ENCODE data around the gene PRXL2B. TPM values are rescaled to one million over a fixed set of nuclear protein-coding genes. Genes with fewer than 3 reads are reported as not detected.
A peak's percentile ranks its signal among the peaks of the same experiment; 100 is the strongest.

Gene PRXL2B
- 22.0 TPM for polyA plus RNA-seq (2013, experiment 1 of 2)
- 22.9 TPM for polyA plus RNA-seq (2013, experiment 2 of 2)

- peak within 1 kb of the TSS; percentile 94 for H3K9ac ChIP-seq (ENCODE audit: low read length)
- H3K27me3 ChIP-seq (ENCODE audit: insufficient read depth, low read length, poor library complexity): no peaks in the 10 kb centered on the region
- no peaks in the 10 kb centered on the region for H3K79me2 ChIP-seq (ENCODE audit: control insufficient read depth, insufficient read depth, low read length)
- H2BK15ac ChIP-seq (replicated peaks; ENCODE audit: low read depth): no peak within 1 kb of the TSS
- H4K8ac ChIP-seq (ENCODE audit: low read depth, low read length): no peak within 1 kb of the TSS
- H4K5ac ChIP-seq (ENCODE audit: low read length): no peak within 1 kb of the TSS
- peak within 1 kb of the TSS; percentile 75 for H3K4me3 ChIP-seq (ENCODE audit: low read length)
- H2AK5ac ChIP-seq (ENCODE audit: low read length): no peak within 1 kb of the TSS
- peak within 1 kb of the TSS; percentile 97 for H3K56ac ChIP-seq (ENCODE audit: low read length)
- peak; percentile 99 for DNase-seq
- peak within 1 kb of the TSS; percentile 85 for H3K4me2 ChIP-seq (ENCODE audit: low read length)
- H3K23ac ChIP-seq (ENCODE audit: low read length): peak within 1 kb of the TSS; percentile 66
- peak within 1 kb of the TSS; percentile 93 for H3K18ac ChIP-seq (ENCODE audit: low read length)
- H2BK5ac ChIP-seq (ENCODE audit: low read length): no peak within 1 kb of the TSS
- no CpG with 5 or more reads among the region's 107 CpGs for WGBS (ENCODE audit: extremely low coverage, insufficient coverage, low lambda C conversion rate)
- H3K79me1 ChIP-seq (ENCODE audit: low read length): no peaks in the 10 kb centered on the region
- no peaks in the 10 kb centered on the region for H3K4me1 ChIP-seq (ENCODE audit: control insufficient read depth, low read depth, low read length)
- H3K36me3 ChIP-seq (ENCODE audit: control insufficient read depth, insufficient read depth, low read length): no peaks in the 10 kb centered on the region
- H3K27ac ChIP-seq (ENCODE audit: low read depth, low read length): peak within 1 kb of the TSS; percentile 84
- H2BK120ac ChIP-seq (ENCODE audit: low read depth, low read length): no peak within 1 kb of the TSS
- H3K4ac ChIP-seq (ENCODE audit: low read depth, low read length): peak within 1 kb of the TSS; percentile 90
Observed at GRCh38 chr1:2586154-2587070, at the start of gene PRXL2B. Gene PRXL2B, plus strand, starts transcription at chr1:2586777. Its CDS starts 109 bp downstream, at chr1:2586886.

DNA sequence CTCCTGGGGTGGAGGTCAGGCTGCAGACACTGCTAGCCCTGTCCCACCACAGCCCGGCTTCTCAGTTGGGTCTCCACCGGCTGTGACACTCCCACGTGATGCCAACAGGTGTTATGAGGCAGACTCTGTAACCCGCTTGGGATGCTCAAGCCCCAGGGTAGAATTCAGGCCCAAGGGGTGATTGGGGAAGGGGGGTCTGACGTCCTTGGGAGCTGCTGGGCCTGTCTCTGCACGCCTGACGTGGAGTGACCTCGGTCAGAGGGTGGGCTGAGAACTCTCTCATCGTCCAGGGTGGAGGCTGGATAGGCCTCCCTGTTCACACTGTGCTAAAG is 48.8 kb upstream of the PRXL2B start:
- no peak for DNase-seq
- Histone ChIP-seq H2AK5ac (ENCODE audit: low read length) (no peak overlapping the region), H4K8ac (ENCODE audit: low read depth, low read length) (no peak overlapping the region), H3K36me3 (ENCODE audit: control insufficient read depth, insufficient read depth, low read length) (no peaks in the 10 kb centered on the region), H3K27ac (ENCODE audit: low read depth, low read length) (no peak overlapping the region), H3K27me3 (ENCODE audit: insufficient read depth, low read length, poor library complexity) (no peaks in the 10 kb centered on the region), H4K5ac (ENCODE audit: low read length) (no peak overlapping the region), H3K79me1 (ENCODE audit: low read length) (no peaks in the 10 kb centered on the region), H2BK5ac (ENCODE audit: low read length) (no peak overlapping the region), H3K9ac (ENCODE audit: low read length) (no peak overlapping the region), H3K4me2 (ENCODE audit: low read length) (no peak overlapping the region), H3K4ac (ENCODE audit: low read depth, low read length) (no peak overlapping the region), H2BK15ac (replicated peaks; ENCODE audit: low read depth) (no peak overlapping the region), H3K4me3 (ENCODE audit: low read length) (no peak overlapping the region), H3K79me2 (ENCODE audit: control insufficient read depth, insufficient read depth, low read length) (no peaks in the 10 kb centered on the region), H2BK120ac (ENCODE audit: low read depth, low read length) (no peak overlapping the region), H3K4me1 (ENCODE audit: control insufficient read depth, low read depth, low read length) (no peaks in the 10 kb centered on the region), H3K18ac (ENCODE audit: low read length) (no peak overlapping the region), H3K56ac (ENCODE audit: low read length) (no peak overlapping the region), H3K23ac (ENCODE audit: low read length) (no peak overlapping the region)
- WGBS (ENCODE audit: extremely low coverage, insufficient coverage, low lambda C conversion rate): no CpG with 5 or more reads among the region's 9 CpGs

DNA sequence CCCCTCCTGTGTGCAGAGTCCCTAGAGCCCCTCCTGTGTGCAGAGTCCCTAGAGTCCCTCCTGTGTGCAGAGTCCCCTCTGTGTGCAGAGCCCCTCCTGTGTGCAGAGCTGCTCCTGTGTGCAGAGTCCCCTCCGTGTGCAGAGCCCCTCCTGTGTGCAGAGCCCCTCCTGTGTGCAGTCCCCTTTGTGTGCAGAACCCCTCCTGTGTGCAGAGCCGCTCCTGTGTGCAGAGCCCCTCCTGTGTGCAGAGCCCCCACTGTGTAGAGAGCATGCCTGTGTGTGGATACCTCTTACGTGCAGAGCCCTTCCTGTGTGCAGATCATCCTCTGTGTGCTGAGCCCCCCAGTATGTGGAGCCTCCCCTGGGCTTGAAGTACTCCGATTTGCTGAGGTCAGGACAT is 48.2 kb upstream of the PRXL2B start:
- no peak overlapping the region for H3K18ac ChIP-seq (ENCODE audit: low read length)
- no peak for DNase-seq
- H3K27me3 ChIP-seq (ENCODE audit: insufficient read depth, low read length, poor library complexity): no peaks in the 10 kb centered on the region
- no peaks in the 10 kb centered on the region for H3K4me1 ChIP-seq (ENCODE audit: control insufficient read depth, low read depth, low read length)
- H3K9ac ChIP-seq (ENCODE audit: low read length): no peak overlapping the region
- no peak overlapping the region for H4K5ac ChIP-seq (ENCODE audit: low read length)
- H3K4ac ChIP-seq (ENCODE audit: low read depth, low read length): no peak overlapping the region
- H3K4me3 ChIP-seq (ENCODE audit: low read length): no peak overlapping the region
- no CpG with 5 or more reads among the region's 4 CpGs for WGBS (ENCODE audit: extremely low coverage, insufficient coverage, low lambda C conversion rate)
- H3K23ac ChIP-seq (ENCODE audit: low read length): no peak overlapping the region
- H4K8ac ChIP-seq (ENCODE audit: low read depth, low read length): no peak overlapping the region
- H2BK120ac ChIP-seq (ENCODE audit: low read depth, low read length): no peak overlapping the region
- no peaks in the 10 kb centered on the region for H3K79me2 ChIP-seq (ENCODE audit: control insufficient read depth, insufficient read depth, low read length)
- no peak overlapping the region for H2BK5ac ChIP-seq (ENCODE audit: low read length)
- H3K27ac ChIP-seq (ENCODE audit: low read depth, low read length): no peak overlapping the region
- H3K79me1 ChIP-seq (ENCODE audit: low read length): no peaks in the 10 kb centered on the region
- H2AK5ac ChIP-seq (ENCODE audit: low read length): no peak overlapping the region
- H3K36me3 ChIP-seq (ENCODE audit: control insufficient read depth, insufficient read depth, low read length): no peaks in the 10 kb centered on the region
- H2BK15ac ChIP-seq (replicated peaks; ENCODE audit: low read depth): no peak overlapping the region
- H3K4me2 ChIP-seq (ENCODE audit: low read length): no peak overlapping the region
- H3K56ac ChIP-seq (ENCODE audit: low read length): no peak overlapping the region

DNA sequence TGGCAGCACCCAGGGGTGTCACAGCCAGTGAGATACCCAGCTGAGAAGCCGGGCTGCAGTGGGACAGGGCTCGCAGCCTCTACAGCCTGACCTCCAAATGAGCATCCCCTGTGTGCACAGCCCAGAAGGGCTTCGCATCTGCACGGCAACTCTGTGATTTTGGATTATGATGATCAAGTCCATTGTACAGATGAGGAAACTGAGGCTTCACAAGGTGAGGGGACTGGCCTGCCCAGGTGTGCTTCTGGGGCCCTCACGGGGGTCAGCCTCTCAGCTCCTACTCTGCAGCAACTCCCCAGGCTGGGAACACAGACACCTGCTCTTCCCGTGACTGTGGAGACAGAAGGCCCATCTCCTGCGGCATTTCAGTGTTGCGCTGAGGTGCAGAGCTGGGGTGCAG is 47.7 kb upstream of the PRXL2B start:
- no peak overlapping the region for H2BK5ac ChIP-seq (ENCODE audit: low read length)
- no peak overlapping the region for H3K56ac ChIP-seq (ENCODE audit: low read length)
- H3K9ac ChIP-seq (ENCODE audit: low read length): no peak overlapping the region
- no peak overlapping the region for H3K4ac ChIP-seq (ENCODE audit: low read depth, low read length)
- no peak overlapping the region for H3K4me3 ChIP-seq (ENCODE audit: low read length)
- H3K4me1 ChIP-seq (ENCODE audit: control insufficient read depth, low read depth, low read length): no peaks in the 10 kb centered on the region
- no peaks in the 10 kb centered on the region for H3K79me1 ChIP-seq (ENCODE audit: low read length)
- no peak for DNase-seq
- H3K27me3 ChIP-seq (ENCODE audit: insufficient read depth, low read length, poor library complexity): no peaks in the 10 kb centered on the region
- no peak overlapping the region for H3K23ac ChIP-seq (ENCODE audit: low read length)
- no CpG with 5 or more reads among the region's 8 CpGs for WGBS (ENCODE audit: extremely low coverage, insufficient coverage, low lambda C conversion rate)
- no peak overlapping the region for H4K8ac ChIP-seq (ENCODE audit: low read depth, low read length)
- H2AK5ac ChIP-seq (ENCODE audit: low read length): no peak overlapping the region
- H4K5ac ChIP-seq (ENCODE audit: low read length): no peak overlapping the region
- H3K36me3 ChIP-seq (ENCODE audit: control insufficient read depth, insufficient read depth, low read length): no peaks in the 10 kb centered on the region
- H3K27ac ChIP-seq (ENCODE audit: low read depth, low read length): no peak overlapping the region
- no peaks in the 10 kb centered on the region for H3K79me2 ChIP-seq (ENCODE audit: control insufficient read depth, insufficient read depth, low read length)
- no peak overlapping the region for H3K4me2 ChIP-seq (ENCODE audit: low read length)
- H2BK120ac ChIP-seq (ENCODE audit: low read depth, low read length): no peak overlapping the region
- no peak overlapping the region for H2BK15ac ChIP-seq (replicated peaks; ENCODE audit: low read depth)
- no peak overlapping the region for H3K18ac ChIP-seq (ENCODE audit: low read length)

- Histone ChIP-seq H3K79me1 (ENCODE audit: low read length) (no peaks in the 10 kb centered on the region), H3K36me3 (ENCODE audit: control insufficient read depth, insufficient read depth, low read length) (no peaks in the 10 kb centered on the region), H3K18ac (ENCODE audit: low read length) (no peak overlapping the region), H3K56ac (ENCODE audit: low read length) (no peak overlapping the region), H2AK5ac (ENCODE audit: low read length) (no peak overlapping the region), H3K27me3 (ENCODE audit: insufficient read depth, low read length, poor library complexity) (no peaks in the 10 kb centered on the region), H2BK120ac (ENCODE audit: low read depth, low read length) (no peak overlapping the region), H3K4me1 (ENCODE audit: control insufficient read depth, low read depth, low read length) (no peaks in the 10 kb centered on the region), H3K4me2 (ENCODE audit: low read length) (no peak overlapping the region), H2BK15ac (replicated peaks; ENCODE audit: low read depth) (no peak overlapping the region), H3K79me2 (ENCODE audit: control insufficient read depth, insufficient read depth, low read length) (no peaks in the 10 kb centered on the region), H2BK5ac (ENCODE audit: low read length) (no peak overlapping the region), H3K4me3 (ENCODE audit: low read length) (no peak overlapping the region), H3K9ac (ENCODE audit: low read length) (no peak overlapping the region), H3K27ac (ENCODE audit: low read depth, low read length) (no peak overlapping the region), H3K23ac (ENCODE audit: low read length) (no peak overlapping the region), H4K5ac (ENCODE audit: low read length) (no peak overlapping the region), H4K8ac (ENCODE audit: low read depth, low read length) (no peak overlapping the region), H3K4ac (ENCODE audit: low read depth, low read length) (no peak overlapping the region)
- peak; percentile 62 for DNase-seq
- no CpG with 5 or more reads among the region's 12 CpGs for WGBS (ENCODE audit: extremely low coverage, insufficient coverage, low lambda C conversion rate)
Observed at GRCh38 chr1:2539312-2539907, 47.2 kb upstream of the PRXL2B start.
